ENCODE data around the gene WFDC11.

Gene WFDC11

DNA sequence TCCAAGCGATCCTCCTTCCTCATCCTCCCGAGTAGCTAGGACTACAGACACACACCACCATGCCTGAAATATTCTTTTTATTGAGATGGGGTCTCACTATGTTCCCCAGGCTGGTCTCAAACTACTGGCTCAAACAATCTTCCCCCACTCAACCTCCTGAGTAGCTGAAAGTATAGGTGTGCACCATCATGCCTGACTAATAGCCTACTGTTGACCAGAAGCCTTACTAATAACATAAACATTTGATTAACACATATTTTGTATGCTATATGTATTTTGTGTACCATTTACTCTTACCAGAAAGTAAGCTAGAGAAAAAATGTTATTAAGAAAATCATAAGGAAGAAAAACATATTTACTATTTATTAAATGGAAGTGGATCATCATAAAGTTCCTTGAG lies 52.4 kb downstream of the WFDC11 start:
- no peaks in the 10 kb centered on the region for H3K36me3 ChIP-seq (ENCODE audit: control insufficient read depth, insufficient read depth, low read length)
- H3K9me3 ChIP-seq (ENCODE audit: control insufficient read depth, insufficient read depth, low read length): no peaks in the 10 kb centered on the region
- H3K4me3 ChIP-seq (ENCODE audit: low read depth, low read length): no peak overlapping the region
- H3K9ac ChIP-seq (ENCODE audit: low read depth, low read length): no peak overlapping the region
- H3K27me3 ChIP-seq (ENCODE audit: control insufficient read depth, insufficient read depth, low read length): no peaks in the 10 kb centered on the region
- H3K4me1 ChIP-seq (ENCODE audit: control insufficient read depth, insufficient read depth, low read length): no peaks in the 10 kb centered on the region

GRCh38 chr20:45612314-45612713 lies 57.7 kb downstream of the WFDC11 start:
- Histone ChIP-seq H3K4me3 (ENCODE audit: low read depth, low read length) (no peak overlapping the region), H3K9me3 (ENCODE audit: control insufficient read depth, insufficient read depth, low read length) (no peaks in the 10 kb centered on the region), H3K4me1 (ENCODE audit: control insufficient read depth, insufficient read depth, low read length) (no peaks in the 10 kb centered on the region), H3K9ac (ENCODE audit: low read depth, low read length) (no peak overlapping the region), H3K27me3 (ENCODE audit: control insufficient read depth, insufficient read depth, low read length) (no peaks in the 10 kb centered on the region), H3K36me3 (ENCODE audit: control insufficient read depth, insufficient read depth, low read length) (no peaks in the 10 kb centered on the region)

DNA sequence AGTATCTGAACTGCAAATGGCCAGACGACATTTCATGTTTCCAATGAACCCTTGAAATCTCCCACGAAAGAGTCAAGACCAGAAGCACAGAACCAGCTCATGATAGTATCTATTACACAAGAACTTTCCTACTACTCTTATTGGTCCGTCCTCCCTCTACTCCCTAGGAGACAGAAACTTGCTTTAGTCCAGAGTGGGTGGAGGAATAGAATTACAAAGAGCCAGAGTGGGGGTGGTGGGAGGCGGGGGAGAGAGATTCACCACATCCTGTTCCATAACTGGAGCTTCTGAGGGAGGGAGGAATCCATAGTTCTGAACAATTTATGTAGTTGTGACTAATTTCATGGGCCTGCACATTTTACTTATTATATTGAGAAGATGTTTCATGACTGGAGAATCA lies 59.0 kb downstream of the WFDC11 start:
- Histone ChIP-seq H3K9ac (ENCODE audit: low read depth, low read length) (no peak overlapping the region), H3K4me1 (ENCODE audit: control insufficient read depth, insufficient read depth, low read length) (no peaks in the 10 kb centered on the region), H3K27me3 (ENCODE audit: control insufficient read depth, insufficient read depth, low read length) (no peaks in the 10 kb centered on the region), H3K4me3 (ENCODE audit: low read depth, low read length) (no peak overlapping the region), H3K36me3 (ENCODE audit: control insufficient read depth, insufficient read depth, low read length) (no peaks in the 10 kb centered on the region), H3K9me3 (ENCODE audit: control insufficient read depth, insufficient read depth, low read length) (no peaks in the 10 kb centered on the region)

- no peaks in the 10 kb centered on the region for H3K27me3 ChIP-seq (ENCODE audit: control insufficient read depth, insufficient read depth, low read length)
- no peaks in the 10 kb centered on the region for H3K36me3 ChIP-seq (ENCODE audit: control insufficient read depth, insufficient read depth, low read length)
- H3K9me3 ChIP-seq (ENCODE audit: control insufficient read depth, insufficient read depth, low read length): no peaks in the 10 kb centered on the region
- H3K4me1 ChIP-seq (ENCODE audit: control insufficient read depth, insufficient read depth, low read length): no peaks in the 10 kb centered on the region
- H3K9ac ChIP-seq (ENCODE audit: low read depth, low read length): no peak overlapping the region
- H3K4me3 ChIP-seq (ENCODE audit: low read depth, low read length): no peak overlapping the region
These were observed 62.2 kb downstream of the WFDC11 start for GRCh38 chr20:45607810-45608209.

All from iPS-15b (cell line).